ENCODE results near the gene SPAG9. TPM values are rescaled to one million over a fixed set of nuclear protein-coding genes. Genes with fewer than 3 reads are reported as not detected.

SPAG9 gene
- total RNA-seq, 1 experiment from 2014 or later, result 54.3 TPM

GRCh38 chr17:50955667-50956120, 165.0 kb downstream of the SPAG9 start:
- Histone ChIP-seq H2AFZ (ENCODE audit: low read length) (no peak overlapping the region), H4K8ac (replicated peaks; ENCODE audit: insufficient read length, low read depth, low read length) (no peak overlapping the region), H4K91ac (ENCODE audit: insufficient read length, low read depth, low read length) (no peak overlapping the region), H3K18ac (ENCODE audit: insufficient read length, low read depth, low read length) (no peak overlapping the region), H3K14ac (ENCODE audit: insufficient read depth, low read length) (no peak overlapping the region), H3K23me2 (ENCODE audit: insufficient read length, low read depth, low read length, poor library complexity, severe bottlenecking) (no peaks in the 10 kb centered on the region), H2BK5ac (ENCODE audit: insufficient read length, low read length) (no peak overlapping the region), H4K5ac (ENCODE audit: insufficient read length, low read depth, low read length) (no peak overlapping the region), H3K79me1 (ENCODE audit: insufficient read depth, low read depth, low read length, poor library complexity, severe bottlenecking) (no peaks in the 10 kb centered on the region), H3K27me3 (ENCODE audit: insufficient read depth, low read length) (no peaks in the 10 kb centered on the region), H3K4me2 (ENCODE audit: insufficient read depth, insufficient read length, low read length) (no peak overlapping the region), H3K27ac (ENCODE audit: insufficient read length, low read depth, low read length) (no peak overlapping the region), H2BK15ac (ENCODE audit: low read depth, low read length) (no peak overlapping the region), H2BK20ac (ENCODE audit: low read depth, low read length, poor library complexity, severe bottlenecking) (no peak overlapping the region), H3K4me1 (ENCODE audit: insufficient read depth, low read length) (peaks cover 3% of the 10 kb centered on the region; the same call in 1 of the 2 replicates), H4K20me1 (ENCODE audit: control insufficient read depth, insufficient read depth, insufficient read length) (no peaks in the 10 kb centered on the region), H3K9me3 (ENCODE audit: control insufficient read depth, low read depth, low read length) (no peaks in the 10 kb centered on the region), H3K23ac (ENCODE audit: insufficient read length, low read depth, low read length) (no peak overlapping the region), H3K4ac (ENCODE audit: low read depth, low read length) (no peak overlapping the region), H3K79me2 (ENCODE audit: insufficient read depth, low read length) (no peaks in the 10 kb centered on the region), H3K9ac (ENCODE audit: extremely low read depth, insufficient read length, low read length) (no peak overlapping the region), H3K56ac (ENCODE audit: insufficient read length, low read depth, low read length) (no peak overlapping the region), H3T11ph (ENCODE audit: low read length) (no peak overlapping the region), H2BK12ac (ENCODE audit: insufficient read length, low read depth, low read length) (no peak overlapping the region), H2BK120ac (ENCODE audit: low read depth, low read length, poor library complexity, severe bottlenecking) (no peak overlapping the region), H2AK5ac (ENCODE audit: insufficient read length, low read length) (no peak overlapping the region)
- no peak overlapping the region for H3K27ac Mint-ChIP-seq
- no peak for DNase-seq
- H3K9me3 Mint-ChIP-seq, result no peaks in the 10 kb centered on the region
- no CpG with 5 or more reads among the region's 8 CpGs for WGBS (ENCODE audit: extremely low coverage, insufficient read length, low lambda C conversion rate)
- no peaks in the 10 kb centered on the region for H3K27me3 Mint-ChIP-seq (ENCODE audit: low read depth)
- no peak overlapping the region for H3K4me3 Mint-ChIP-seq
- peaks cover 30 to 31% of the 10 kb centered on the region in 2 experiments for H3K4me1 Mint-ChIP-seq
- TF ChIP-seq CTCF (conservative IDR thresholded peaks at IDR 0.05), result no peak
- H3K36me3 Mint-ChIP-seq (ENCODE audit: insufficient read depth in 1 of 3, low read depth in 3 of 3), result no peaks in the 10 kb centered on the region

Measured in H9 (cell line).